ENCODE data around the gene PTPRN2.

The PTPRN2 gene

DNA sequence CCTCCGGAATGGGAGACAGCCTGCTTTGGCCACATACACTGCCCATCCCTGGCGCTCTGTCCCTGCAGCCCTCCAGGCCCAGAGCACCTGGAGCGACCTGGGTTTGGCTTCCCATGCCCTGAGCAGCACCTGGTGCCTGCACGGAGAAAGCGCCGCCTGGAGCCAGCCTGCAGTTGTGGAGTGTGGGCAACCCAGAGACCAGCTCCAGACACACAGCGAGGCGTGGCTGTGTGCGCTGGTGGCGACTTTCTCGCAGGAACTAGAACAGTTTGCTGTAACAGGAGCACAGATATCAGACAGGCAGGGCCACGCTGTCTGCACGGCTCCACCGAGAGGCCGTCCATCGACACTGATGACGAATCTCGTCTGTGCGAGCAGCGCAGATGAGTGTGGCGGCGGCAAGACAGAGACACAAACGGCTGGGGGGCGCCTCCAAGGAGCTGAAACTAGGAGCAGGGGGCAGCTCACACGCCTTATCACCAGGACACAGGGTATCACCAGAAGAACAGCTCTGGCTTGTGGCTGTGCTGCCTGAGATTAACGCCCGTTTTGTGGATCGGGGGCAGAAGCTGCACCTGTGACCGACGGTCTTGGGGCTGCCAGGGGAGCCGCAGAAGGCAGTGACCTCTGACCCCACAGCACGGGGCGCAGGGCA, 975.5 kb downstream of the PTPRN2 start:
- no peaks in the 10 kb centered on the region for H3K9me3 Mint-ChIP-seq
- peak overlapping the region; percentile 83 for H3K27ac Mint-ChIP-seq
- H3K27me3 Mint-ChIP-seq = no peaks in the 10 kb centered on the region
- peak overlapping the region; percentile 76 for H3K4me3 Mint-ChIP-seq
- no peaks in the 10 kb centered on the region for H3K36me3 Mint-ChIP-seq (ENCODE audit: low read depth)
- peaks cover 7% of the 10 kb centered on the region for H3K4me1 Mint-ChIP-seq (ENCODE audit: low read depth)

- no peaks in the 10 kb centered on the region for H3K9me3 Mint-ChIP-seq
- H3K4me3 Mint-ChIP-seq = peak overlapping the region; percentile 26
- no peaks in the 10 kb centered on the region for H3K27me3 Mint-ChIP-seq
- H3K4me1 Mint-ChIP-seq (ENCODE audit: low read depth) = peaks cover 7% of the 10 kb centered on the region
- H3K36me3 Mint-ChIP-seq (ENCODE audit: low read depth) = no peaks in the 10 kb centered on the region
- no peak overlapping the region for H3K27ac Mint-ChIP-seq
Observed at GRCh38 chr7:157611341-157611740, 976.3 kb downstream of the PTPRN2 start.

DNA sequence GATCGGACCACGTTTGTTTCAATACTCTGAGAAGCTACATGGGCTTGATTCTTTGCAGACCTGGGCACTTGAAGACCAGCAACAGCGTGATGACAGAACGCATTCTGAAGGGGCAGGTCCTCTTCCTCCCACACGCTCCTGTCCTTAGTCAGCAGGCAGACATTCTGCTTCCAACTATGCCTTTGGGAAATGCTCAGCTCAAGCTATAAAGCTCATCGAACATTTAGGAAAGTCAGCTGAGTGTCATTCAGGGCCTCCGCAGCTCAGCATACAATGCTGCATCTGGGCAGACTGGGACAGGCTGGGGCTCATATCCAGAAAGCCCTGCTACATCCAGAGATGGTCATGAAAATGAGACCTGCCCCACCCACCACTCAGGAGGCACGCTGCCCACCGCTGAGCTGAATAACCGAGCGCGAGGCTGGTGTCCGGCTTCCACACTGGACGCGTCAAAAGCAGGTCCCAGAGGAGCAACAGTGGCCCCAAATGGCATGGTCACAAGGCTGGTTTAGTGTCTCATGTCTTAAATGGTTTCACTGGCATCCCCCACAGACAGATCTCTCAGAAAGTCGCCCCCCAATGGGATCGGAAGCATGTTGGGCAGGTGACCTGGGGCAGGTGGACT, 976.8 kb downstream of the PTPRN2 start:
- Mint-ChIP-seq H3K9me3 (no peaks in the 10 kb centered on the region), H3K27ac (no peak overlapping the region), H3K4me1 (ENCODE audit: low read depth) (peaks cover 7% of the 10 kb centered on the region), H3K4me3 (no peak overlapping the region), H3K27me3 (no peaks in the 10 kb centered on the region), H3K36me3 (ENCODE audit: low read depth) (no peaks in the 10 kb centered on the region)

DNA sequence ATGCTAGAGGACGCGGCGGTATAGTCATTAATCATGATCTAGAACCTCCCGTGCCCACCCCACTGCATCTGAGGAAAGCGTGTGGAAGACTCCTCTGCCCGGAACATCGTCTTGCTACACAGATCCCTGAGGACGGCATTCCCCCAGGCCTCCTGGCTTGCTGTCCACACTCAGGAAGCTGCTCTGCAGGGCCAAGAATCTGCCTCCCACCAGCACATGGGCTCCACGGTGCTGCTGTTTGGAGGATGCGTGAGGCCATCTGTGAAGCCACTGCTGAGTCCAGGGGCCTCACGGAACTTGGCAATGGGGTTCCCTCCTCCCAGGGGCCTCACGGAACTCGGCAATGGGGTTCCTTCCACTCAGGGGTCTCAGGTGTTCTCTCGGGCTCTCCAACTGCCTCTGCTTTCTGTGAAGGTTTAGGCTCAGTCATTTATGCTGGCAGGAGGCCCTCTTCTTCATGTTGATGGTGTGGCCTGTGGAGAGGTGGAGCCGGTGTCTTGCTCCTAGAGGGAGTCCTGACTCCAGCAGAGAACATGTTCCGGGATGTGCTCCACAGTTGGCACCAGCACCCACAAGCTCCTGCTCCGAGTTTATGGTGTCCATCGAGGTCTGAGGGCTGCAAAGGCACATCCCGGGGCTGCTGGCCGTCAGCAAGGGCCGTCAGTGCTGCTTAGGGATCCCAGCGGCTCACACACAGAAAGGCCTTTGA, 977.5 kb downstream of the PTPRN2 start:
- no peak overlapping the region for H3K27ac Mint-ChIP-seq
- no peaks in the 10 kb centered on the region for H3K27me3 Mint-ChIP-seq
- H3K4me1 Mint-ChIP-seq (ENCODE audit: low read depth) = peaks cover 7% of the 10 kb centered on the region
- no peak overlapping the region for H3K4me3 Mint-ChIP-seq
- H3K9me3 Mint-ChIP-seq = no peaks in the 10 kb centered on the region
- H3K36me3 Mint-ChIP-seq (ENCODE audit: low read depth) = no peaks in the 10 kb centered on the region

DNA sequence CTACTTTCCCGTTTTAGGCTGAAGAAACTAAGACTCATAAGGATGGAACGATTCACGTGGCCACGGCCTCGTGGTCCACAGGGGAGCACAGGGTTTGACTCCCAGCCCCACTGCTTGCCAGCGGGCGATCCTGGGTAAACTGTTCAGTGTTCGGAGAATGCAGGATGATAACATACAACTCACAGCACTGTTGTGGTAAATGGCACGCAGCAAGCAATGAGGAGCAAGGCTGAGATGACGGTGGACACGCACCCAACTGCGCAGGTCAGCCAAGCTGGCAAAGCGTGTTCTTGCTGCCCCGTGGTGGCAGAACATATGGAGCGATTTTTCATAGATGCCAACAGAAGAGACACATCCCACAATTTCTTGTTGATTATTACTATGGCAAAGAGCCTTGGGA, 978.1 kb downstream of the PTPRN2 start:
- Mint-ChIP-seq H3K4me1 (ENCODE audit: low read depth) (peaks cover 7% of the 10 kb centered on the region), H3K36me3 (ENCODE audit: low read depth) (no peaks in the 10 kb centered on the region), H3K27me3 (no peaks in the 10 kb centered on the region), H3K27ac (no peak overlapping the region), H3K9me3 (no peaks in the 10 kb centered on the region), H3K4me3 (no peak overlapping the region)

DNA sequence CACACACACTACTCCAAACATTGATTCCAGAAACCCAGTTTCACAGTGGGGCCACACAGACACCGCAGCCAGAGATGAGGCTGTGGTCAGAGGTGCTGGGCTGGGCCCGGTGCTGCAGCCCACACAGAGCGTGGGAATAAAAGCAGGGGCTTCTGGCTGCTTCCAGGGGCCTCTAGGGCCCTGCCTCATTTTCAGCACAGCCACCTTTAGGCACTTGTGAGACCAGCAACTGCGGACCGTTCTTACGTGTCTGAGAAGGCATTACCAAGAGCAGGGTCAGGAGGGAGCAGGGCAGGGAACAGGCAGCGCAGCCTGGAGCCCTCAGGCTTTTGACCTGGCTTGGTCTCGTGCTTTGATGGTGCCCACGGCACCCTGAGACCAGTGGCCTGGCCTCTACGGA, 980.4 kb downstream of the PTPRN2 start:
- Mint-ChIP-seq H3K27ac (no peak overlapping the region), H3K4me3 (no peak overlapping the region), H3K27me3 (no peaks in the 10 kb centered on the region), H3K4me1 (ENCODE audit: low read depth) (peaks cover 3% of the 10 kb centered on the region), H3K9me3 (no peaks in the 10 kb centered on the region), H3K36me3 (ENCODE audit: low read depth) (no peaks in the 10 kb centered on the region)

- no peaks in the 10 kb centered on the region for H3K27me3 Mint-ChIP-seq
- no peak overlapping the region for H3K4me3 Mint-ChIP-seq
- H3K36me3 Mint-ChIP-seq (ENCODE audit: low read depth) = no peaks in the 10 kb centered on the region
- no peaks in the 10 kb centered on the region for H3K9me3 Mint-ChIP-seq
- H3K27ac Mint-ChIP-seq = no peak overlapping the region
- no peaks in the 10 kb centered on the region for H3K4me1 Mint-ChIP-seq (ENCODE audit: low read depth)
Observed at GRCh38 chr7:157606140-157606539, 981.5 kb downstream of the PTPRN2 start.

GRCh38 chr7:157605638-157606037, 982.0 kb downstream of the PTPRN2 start:
- no peaks in the 10 kb centered on the region for H3K36me3 Mint-ChIP-seq (ENCODE audit: low read depth)
- H3K4me3 Mint-ChIP-seq = no peak overlapping the region
- H3K4me1 Mint-ChIP-seq (ENCODE audit: low read depth) = no peaks in the 10 kb centered on the region
- H3K27ac Mint-ChIP-seq = no peak overlapping the region
- H3K27me3 Mint-ChIP-seq = no peaks in the 10 kb centered on the region
- no peaks in the 10 kb centered on the region for H3K9me3 Mint-ChIP-seq

DNA sequence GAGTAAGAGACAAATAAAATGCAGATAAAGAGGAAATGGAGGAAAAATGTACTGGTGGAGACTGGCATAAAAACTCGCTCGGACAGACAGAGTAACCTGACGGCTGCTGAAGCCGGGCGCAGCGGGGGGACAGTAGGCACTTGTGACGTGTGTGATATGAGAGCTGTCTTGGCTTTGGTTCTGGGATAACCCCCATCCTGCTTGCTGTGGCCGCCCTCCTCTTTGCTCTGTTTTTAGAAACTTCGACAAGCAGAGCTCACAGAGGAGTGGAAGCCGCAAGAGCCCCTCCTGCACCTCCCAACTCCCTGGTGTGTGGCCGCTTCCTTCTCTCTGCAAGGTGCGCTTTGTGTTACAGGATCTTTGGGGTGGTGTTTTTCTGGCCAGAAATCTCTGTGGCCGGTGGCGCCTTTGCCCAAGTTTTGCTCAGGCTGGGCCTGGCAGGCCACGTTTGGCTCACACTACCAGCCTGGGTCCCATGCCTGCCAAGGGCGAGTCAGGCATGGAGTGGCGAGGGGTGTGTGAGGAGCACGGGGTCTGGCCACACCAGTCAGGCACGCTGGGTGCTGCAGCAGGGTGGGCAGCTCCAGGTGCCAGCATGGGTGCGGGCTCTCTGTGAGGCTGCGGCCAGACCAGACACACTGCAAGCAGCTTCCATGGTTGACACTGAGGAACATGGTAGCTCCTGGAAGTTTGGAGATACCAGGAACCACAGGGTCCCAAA, 982.8 kb downstream of the PTPRN2 start:
- Mint-ChIP-seq H3K9me3 (no peaks in the 10 kb centered on the region), H3K27ac (no peak overlapping the region), H3K27me3 (no peaks in the 10 kb centered on the region), H3K4me1 (ENCODE audit: low read depth) (no peaks in the 10 kb centered on the region), H3K4me3 (no peak overlapping the region), H3K36me3 (ENCODE audit: low read depth) (no peaks in the 10 kb centered on the region)

DNA sequence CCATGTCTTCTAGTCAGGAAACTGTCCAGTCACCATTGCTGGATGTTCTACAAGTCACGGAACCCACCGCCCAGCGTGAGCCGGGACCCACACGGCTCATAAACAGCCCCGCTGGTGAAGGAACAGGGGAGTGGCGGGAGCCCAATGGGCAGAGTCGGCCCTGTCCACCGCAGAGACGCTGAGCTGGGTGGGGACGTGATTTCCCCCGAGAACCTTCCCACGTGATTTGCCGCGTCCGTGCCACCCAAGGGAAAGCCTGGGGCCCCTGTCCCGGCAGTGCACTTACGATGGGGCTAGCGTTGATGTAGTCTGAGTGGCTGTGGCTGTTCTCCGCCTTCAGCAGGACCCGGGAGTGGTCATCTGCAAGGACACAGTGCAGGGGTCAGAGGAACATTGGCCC, 983.9 kb downstream of the PTPRN2 start:
- Mint-ChIP-seq H3K4me1 (ENCODE audit: low read depth) (no peaks in the 10 kb centered on the region), H3K36me3 (ENCODE audit: low read depth) (no peaks in the 10 kb centered on the region), H3K27ac (no peak overlapping the region), H3K9me3 (no peaks in the 10 kb centered on the region), H3K27me3 (no peaks in the 10 kb centered on the region), H3K4me3 (no peak overlapping the region)

DNA sequence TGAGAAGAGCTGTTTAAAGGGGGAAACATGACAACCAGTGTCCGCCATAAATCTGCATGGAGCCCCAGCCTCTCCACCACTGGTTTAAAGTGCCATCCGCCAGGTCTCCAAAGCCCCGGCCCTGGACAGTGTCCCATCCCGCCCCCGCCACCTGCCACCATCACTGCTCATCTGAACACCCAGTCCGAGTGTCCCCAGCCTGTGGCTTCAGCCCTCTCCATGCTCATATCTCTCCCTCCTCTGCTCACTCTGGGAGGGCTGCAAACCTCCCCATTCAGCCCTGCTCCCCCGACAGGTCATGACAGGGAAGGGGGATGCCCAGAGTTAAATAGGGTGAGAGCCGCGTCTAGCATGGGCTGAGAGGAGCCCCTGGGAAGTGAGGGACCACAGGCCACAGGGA, 984.6 kb downstream of the PTPRN2 start:
- no peak overlapping the region for H3K27ac Mint-ChIP-seq
- H3K4me1 Mint-ChIP-seq (ENCODE audit: low read depth) = no peaks in the 10 kb centered on the region
- H3K9me3 Mint-ChIP-seq = no peaks in the 10 kb centered on the region
- H3K36me3 Mint-ChIP-seq (ENCODE audit: low read depth) = no peaks in the 10 kb centered on the region
- no peak overlapping the region for H3K4me3 Mint-ChIP-seq
- no peaks in the 10 kb centered on the region for H3K27me3 Mint-ChIP-seq

DNA sequence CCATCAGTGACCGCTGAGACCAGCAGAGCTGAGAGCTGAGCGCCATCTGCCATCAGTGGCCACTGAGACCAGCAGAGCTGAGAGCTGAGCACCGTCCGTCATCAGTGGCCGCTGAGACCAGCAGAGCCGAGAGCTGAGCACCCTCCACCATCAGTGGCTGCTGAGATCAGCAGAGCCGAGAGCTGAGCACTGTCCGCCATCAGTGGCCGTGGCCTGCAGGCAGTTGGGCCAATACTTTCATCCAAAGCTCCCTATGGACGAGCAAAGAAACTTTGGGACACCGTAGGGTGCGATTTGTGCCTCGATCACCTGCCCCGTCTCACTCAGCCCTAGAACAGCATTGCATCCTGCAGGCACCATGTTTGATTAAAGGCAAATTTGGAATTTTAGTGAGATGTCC, 985.0 kb downstream of the PTPRN2 start:
- H3K27ac Mint-ChIP-seq = no peak overlapping the region
- H3K4me3 Mint-ChIP-seq = no peak overlapping the region

GRCh38 chr7:157602156-157602555, 985.5 kb downstream of the PTPRN2 start:
- H3K4me1 Mint-ChIP-seq (ENCODE audit: low read depth) = peaks cover 5% of the 10 kb centered on the region
- no peak overlapping the region for H3K4me3 Mint-ChIP-seq
- no peak overlapping the region for H3K27ac Mint-ChIP-seq
- no peaks in the 10 kb centered on the region for H3K27me3 Mint-ChIP-seq
- no peaks in the 10 kb centered on the region for H3K36me3 Mint-ChIP-seq (ENCODE audit: low read depth)
- H3K9me3 Mint-ChIP-seq = no peaks in the 10 kb centered on the region

More for the DNA sequence above, 985.0 kb downstream of the PTPRN2 start:
- Mint-ChIP-seq H3K9me3 (no peaks in the 10 kb centered on the region), H3K36me3 (ENCODE audit: low read depth) (no peaks in the 10 kb centered on the region), H3K4me1 (ENCODE audit: low read depth) (peaks cover 3% of the 10 kb centered on the region), H3K27me3 (no peaks in the 10 kb centered on the region)

DNA sequence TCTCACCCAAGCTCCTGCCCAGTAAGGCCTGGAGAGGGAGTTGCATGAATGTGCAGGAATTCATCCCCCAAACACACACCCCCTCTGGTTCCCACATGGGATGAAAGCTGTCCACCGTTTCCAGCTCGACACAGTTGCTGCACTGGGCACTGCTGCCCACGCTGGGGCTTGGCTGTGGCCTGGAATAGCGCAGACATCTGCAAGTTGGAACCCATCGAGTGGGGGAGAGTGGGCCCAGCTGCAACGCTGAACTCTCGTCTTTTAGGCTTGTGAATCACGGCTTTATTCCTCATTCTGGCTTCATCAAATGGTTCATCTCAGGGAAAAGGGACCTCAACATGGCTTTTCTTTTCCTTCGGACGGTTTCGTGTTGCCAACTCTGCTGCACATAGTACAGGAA, 986.1 kb downstream of the PTPRN2 start:
- Mint-ChIP-seq H3K27ac (no peak overlapping the region), H3K4me1 (ENCODE audit: low read depth) (peaks cover 5% of the 10 kb centered on the region)

GRCh38 chr7:157599491-157599890, 988.1 kb downstream of the PTPRN2 start:
- Mint-ChIP-seq H3K4me1 (ENCODE audit: low read depth) (peaks cover 5% of the 10 kb centered on the region), H3K27ac (no peak overlapping the region), H3K27me3 (no peaks in the 10 kb centered on the region), H3K4me3 (no peak overlapping the region), H3K36me3 (ENCODE audit: low read depth) (no peaks in the 10 kb centered on the region), H3K9me3 (no peaks in the 10 kb centered on the region)

More for the DNA sequence above, 986.1 kb downstream of the PTPRN2 start:
- no peaks in the 10 kb centered on the region for H3K27me3 Mint-ChIP-seq
- no peaks in the 10 kb centered on the region for H3K36me3 Mint-ChIP-seq (ENCODE audit: low read depth)
- H3K9me3 Mint-ChIP-seq = no peaks in the 10 kb centered on the region
- H3K4me3 Mint-ChIP-seq = no peak overlapping the region
